H1 (cell line): ENCODE results near the gene LEFTY1. TPM values are rescaled to one million over a fixed set of nuclear protein-coding genes. Genes with fewer than 3 reads are reported as not detected.

Source experiments
- CTCF ChIA-PET: fragments of 300-600 bp; sonication (Branson Sonifier 250); formaldehyde crosslinking; loops from one replicate; lab custom pipeline; 2021; ENCODE audit not compliant: partially characterized antibody; lab: Charles Lee
- POLR2A ChIA-PET: fragments of 300-600 bp; sonication (Branson Sonifier 250); formaldehyde crosslinking; loops from one replicate; lab custom pipeline; 2021; ENCODE audit warnings: inconsistent platforms; ENCODE audit not compliant: partially characterized antibody; lab: Charles Lee
- DNase-seq, 2 experiments: peaks; one replicate each; pipeline versions ENCODE4 v3.0.0 to v3.0.0-alpha.2; 2010 to 2022; ENCODE audit warnings: low spot score in 2 of 2, low read depth in 1 of 2, mixed read lengths in 1 of 2
- FAIRE-seq: peaks from 2 replicates; lab custom pipeline; 2011; peaks lifted over from hg19 to GRCh38; lab: Jason Lieb, UNC
- H2AFZ ChIP-seq: 2 replicates; pipeline ENCODE4 v1.8.1; 2012; ENCODE audit warnings: low read length, inconsistent platforms
- H2AK5ac ChIP-seq: 2 replicates; pipeline ENCODE4 v1.6.1; 2013; ENCODE audit warnings: low read depth, low read length
- H2BK120ac ChIP-seq: replicated peaks from 2 replicates; pipeline ENCODE3; 2013; ENCODE audit warnings: low read depth, low read length, inconsistent platforms
- H2BK12ac ChIP-seq: 2 replicates; pipeline ENCODE4 v1.6.1; 2013; ENCODE audit warnings: low read depth, low read length
- H2BK15ac ChIP-seq: 2 replicates; pipeline ENCODE4 v1.6.1; 2013; ENCODE audit warnings: low read length
- H2BK20ac ChIP-seq: 2 replicates; pipeline ENCODE4 v1.6.1; 2013; ENCODE audit warnings: low read length
- H2BK5ac ChIP-seq: 2 replicates; pipeline ENCODE4 v1.6.1; 2013; ENCODE audit warnings: low read depth, low read length
- H3K14ac ChIP-seq: 2 replicates; pipeline ENCODE4 v1.6.1; 2013; ENCODE audit warnings: inconsistent platforms; ENCODE audit not compliant: insufficient read length
- H3K18ac ChIP-seq: 2 replicates; pipeline ENCODE4 v1.6.1; 2013; ENCODE audit warnings: low read length; ENCODE audit errors: extremely low read depth
- H3K23ac ChIP-seq: 2 replicates; pipeline ENCODE4 v1.6.1; 2013; ENCODE audit warnings: inconsistent platforms; ENCODE audit not compliant: insufficient read length
- H3K23me2 ChIP-seq: 2 replicates; pipeline ENCODE4 v1.6.1; 2013; ENCODE audit warnings: low read depth, low read length
- H3K27ac ChIP-seq: 2 replicates; pipeline ENCODE4 v1.6.1; 2011; ENCODE audit warnings: low read depth, low read length, inconsistent platforms
- H3K27me3 ChIP-seq, 4 experiments: replicated peaks in 1 of 4; 1 replicate in 1 of 4; 2 replicates in 3 of 4; pipeline versions ENCODE4 v1.6.1 to v1.8.1; 2011 to 2013; ENCODE audit warnings: low read length in 3 of 4, mild to moderate bottlenecking in 3 of 4, inconsistent platforms in 2 of 4, mixed read lengths in 2 of 4, moderate library complexity in 1 of 4; ENCODE audit not compliant: control insufficient read depth in 3 of 4, insufficient read depth in 3 of 4; ENCODE audit errors: extremely low read depth in 1 of 4
- H3K36me3 ChIP-seq, 4 experiments: 2 replicates each; pipeline versions ENCODE4 v1.6.1 to v1.8.1; 2011 to 2013; ENCODE audit warnings: mild to moderate bottlenecking in 4 of 4, low read length in 3 of 4, moderate library complexity in 2 of 4, control low read depth in 1 of 4, inconsistent platforms in 1 of 4; ENCODE audit not compliant: insufficient read depth in 4 of 4, control insufficient read depth in 2 of 4
- H3K4ac ChIP-seq: replicated peaks from 2 replicates; pipeline ENCODE3; 2013; ENCODE audit warnings: low read length, low read depth, mixed read lengths, inconsistent platforms; ENCODE audit not compliant: insufficient read length
- H3K4me1 ChIP-seq, 4 experiments: replicated peaks in 1 of 4; 1 replicate in 1 of 4; 2 replicates in 3 of 4; pipeline versions ENCODE4 v1.6.1 to v1.8.1; 2011 to 2013; ENCODE audit warnings: low read length in 3 of 4, inconsistent platforms in 2 of 4, mixed read lengths in 1 of 4; ENCODE audit not compliant: insufficient read depth in 4 of 4, control insufficient read depth in 3 of 4
- H3K4me2 ChIP-seq, 2 experiments: 2 replicates each; pipeline versions ENCODE4 v1.6.1 to v1.8.1; 2011 to 2013; ENCODE audit warnings: low read depth in 2 of 2, low read length in 2 of 2, control low read depth in 1 of 2, inconsistent platforms in 1 of 2, mild to moderate bottlenecking in 1 of 2; ENCODE audit not compliant: insufficient read depth in 1 of 2
- H3K4me3 ChIP-seq, 4 experiments: fragments of 200-600, 300-600 bp in 1 of 4; sonication (generic), shearing (Covaris generic), sonication (Bioruptor Twin) in 1 of 4; 2 replicates each; pipeline versions ENCODE4 v1.5.1 to v1.8.1; 2011 to 2016; ENCODE audit warnings: low read length in 4 of 4, low read depth in 3 of 4, control low read depth in 2 of 4, inconsistent platforms in 2 of 4, mild to moderate bottlenecking in 2 of 4, mixed read lengths in 1 of 4, moderate library complexity in 1 of 4; ENCODE audit not compliant: insufficient read depth in 2 of 4; ENCODE audit errors: extremely low read depth in 1 of 4
- H3K56ac ChIP-seq: replicated peaks from 2 replicates; pipeline ENCODE3; 2013; ENCODE audit warnings: low read depth, mild to moderate bottlenecking, mixed read lengths, low read length, inconsistent platforms; ENCODE audit not compliant: insufficient read length
- H3K79me1 ChIP-seq: 2 replicates; pipeline ENCODE4 v1.6.1; 2013; ENCODE audit warnings: low read depth, low read length, control low read depth
- H3K79me2 ChIP-seq, 2 experiments: 2 replicates each; pipeline versions ENCODE4 v1.6.1 to v1.8.1; 2012 to 2013; ENCODE audit warnings: low read length in 2 of 2, mild to moderate bottlenecking in 2 of 2, inconsistent platforms in 1 of 2; ENCODE audit not compliant: insufficient read depth in 2 of 2, control insufficient read depth in 1 of 2
- H3K9ac ChIP-seq, 4 experiments: replicated peaks in 1 of 4; 1 replicate in 1 of 4; 2 replicates in 3 of 4; pipeline versions ENCODE4 v1.6.1 to v1.8.1; 2011 to 2013; ENCODE audit warnings: low read depth in 3 of 4, low read length in 3 of 4, control low read depth in 2 of 4, mild to moderate bottlenecking in 2 of 4, moderate library complexity in 2 of 4, inconsistent platforms in 1 of 4; ENCODE audit errors: extremely low read depth in 1 of 4
- H3K9me3 ChIP-seq, 2 experiments: 2 replicates each; pipeline versions ENCODE4 v1.6.1 to v1.8.1; 2012 to 2013; ENCODE audit warnings: mild to moderate bottlenecking in 2 of 2, moderate library complexity in 2 of 2, control low read depth in 1 of 2, inconsistent platforms in 1 of 2, low read depth in 1 of 2, low read length in 1 of 2, mixed read lengths in 1 of 2; ENCODE audit not compliant: insufficient read depth in 2 of 2
- H4K20me1 ChIP-seq, 2 experiments: replicated peaks in 1 of 2; 2 replicates each; pipeline versions ENCODE3 to v1.8.1; 2011 to 2013; ENCODE audit warnings: inconsistent platforms in 2 of 2, low read length in 2 of 2, mild to moderate bottlenecking in 1 of 2; ENCODE audit not compliant: insufficient read depth in 2 of 2, control insufficient read depth in 1 of 2
- H4K5ac ChIP-seq: 2 replicates; pipeline ENCODE4 v1.6.1; 2013; ENCODE audit warnings: low read length, low read depth, mixed read lengths, inconsistent platforms; ENCODE audit not compliant: insufficient read length
- H4K8ac ChIP-seq: 2 replicates; pipeline ENCODE4 v1.8.0; 2013; ENCODE audit warnings: mild to moderate bottlenecking, moderate library complexity, low read length, inconsistent platforms; ENCODE audit not compliant: insufficient read depth; ENCODE audit errors: extremely low read depth
- H4K91ac ChIP-seq: replicated peaks from 2 replicates; pipeline ENCODE3; 2013; ENCODE audit warnings: low read length, mixed read lengths, inconsistent platforms; ENCODE audit not compliant: insufficient read length
- BRCA1 ChIP-seq: IDR thresholded peaks from 2 replicates; pipeline ENCODE4 v1.6.1; 2012; ENCODE audit warnings: low read depth, low read length, improper control_type of control experiment
- CBX8 ChIP-seq: fragments of 300-800, 300-1000 bp; sonication (generic); IDR thresholded peaks from 2 replicates; pipeline ENCODE4 v1.7.1; 2016; ENCODE audit warnings: low read depth, low read length, borderline replicate concordance
- CHD1 ChIP-seq: IDR thresholded peaks from 2 replicates; pipeline ENCODE4 v1.6.1; 2012; ENCODE audit warnings: low read depth, low read length, improper control_type of control experiment
- CREB1 ChIP-seq: IDR thresholded peaks from 2 replicates; pipeline ENCODE4 v1.6.1; 2012; ENCODE audit warnings: inconsistent platforms
- E2F6 ChIP-seq: IDR thresholded peaks from 2 replicates; pipeline ENCODE4 v1.6.1; 2012; ENCODE audit warnings: inconsistent platforms
- KDM5A ChIP-seq: fragments of 200-600 bp; IDR thresholded peaks from 2 replicates; pipeline ENCODE4 v1.7.1; 2012; ENCODE audit warnings: mild to moderate bottlenecking, low read length, inconsistent platforms, mixed read lengths
- MAFK ChIP-seq: IDR thresholded peaks from 2 replicates; pipeline ENCODE4 v1.6.1; 2012; ENCODE audit warnings: low read depth, mild to moderate bottlenecking, improper control_type of control experiment, low read length
- POLR2AphosphoS5 ChIP-seq: IDR thresholded peaks from 2 replicates; pipeline ENCODE4 v1.6.1; 2011; ENCODE audit warnings: low read depth, low read length
- SIN3A ChIP-seq, 2 experiments: IDR thresholded peaks in 1 of 2; conservative IDR thresholded peaks in 1 of 2; 2 replicates each; pipeline ENCODE4 v1.6.1; 2011 to 2012; ENCODE audit warnings: low read length in 2 of 2, improper control_type of control experiment in 1 of 2, low read depth in 1 of 2, mild to moderate bottlenecking in 1 of 2
- SIRT6 ChIP-seq: IDR thresholded peaks from one replicate; pipeline ENCODE4 v1.7.1; 2012; ENCODE audit warnings: low read length, inconsistent platforms
- SUZ12 ChIP-seq: fragments of 200-600 bp; sonication (generic); IDR thresholded peaks from 2 replicates; pipeline ENCODE4 v1.6.1; 2012; ENCODE audit warnings: mild to moderate bottlenecking, inconsistent platforms, low read length, moderate library complexity, mixed read lengths
- TAF1 ChIP-seq: IDR thresholded peaks from 2 replicates; pipeline ENCODE4 v1.6.1; 2011; ENCODE audit warnings: mild to moderate bottlenecking, low read depth, low read length
- WGBS, 2 experiments: shearing (Covaris generic) in 1 of 2; methylation state at CpG; one replicate each; pipeline versions ENCODE4 v1.1.6 to v1.1.7; 2013 to 2015; ENCODE audit warnings: low lambda C conversion rate in 2 of 2, mixed read lengths in 2 of 2, inconsistent platforms in 1 of 2, low coverage in 1 of 2, missing lambda C conversion rate in 1 of 2; ENCODE audit not compliant: insufficient replicate concordance in 2 of 2, insufficient coverage in 1 of 2, insufficient read length in 1 of 2; ENCODE audit errors: extremely low coverage in 1 of 2, missing lambda C conversion rate in 1 of 2; 5-methylcytosine and 5-hydroxymethylcytosine counted together
- polyA plus RNA-seq, 7 experiments: library from polyadenylated mRNA; depleted of rRNA in 3 of 7; stranded (reverse) in 5 of 7; unstranded in 2 of 7; fragments of >200 nt in 5 of 7; fragments of 200-250 nt in 2 of 7; gene quantifications; 1 replicate in 5 of 7; 2 replicates in 1 of 7; 4 replicates in 1 of 7; pipeline versions ENCODE4 v1.2.1 to v1.2.3, GENCODE V29; 2011 to 2013; ENCODE audit warnings: missing spikeins in 2 of 7, mixed read lengths in 2 of 7
- total RNA-seq: library from RNA; stranded (reverse); fragmentation: NEBNext Ultra II Directional; extraction: Animal tissue kit (Norgen Biotek cat#: 25700); gene quantifications from 2 replicates; pipeline ENCODE4 v1.2.1, GENCODE V29; 2021

LEFTY1 gene
- total and polyA plus RNA-seq, 2 of the 8 experiments (the other 6 are each of a cell fraction or from before 2014, with no cell fraction given): 4.5 to 11.7 TPM

GRCh38 chr1:225937048-225937968 is 48.4 kb upstream of the LEFTY1 start:
- H2AK5ac ChIP-seq: no peak overlapping the region
- H4K5ac ChIP-seq: no peak overlapping the region
- H3K4me2 ChIP-seq: no peak overlapping the region
- no peak overlapping the region for H2BK12ac ChIP-seq
- 90% methylated on average over 21 of the region's 21 CpGs; no CpG with 5 or more reads in 1 of the 2 experiments for WGBS, 2 experiments
- peaks cover 0 to 8% (median 7%) of the 10 kb centered on the region in 4 experiments; a peak in 4 of 7 replicates for H3K27me3 ChIP-seq
- no peak overlapping the region for H3K9ac ChIP-seq
- H2BK120ac ChIP-seq: no peak overlapping the region
- no peak overlapping the region for H3K4ac ChIP-seq
- H3K18ac ChIP-seq: no peak overlapping the region
- H2AFZ ChIP-seq: no peak overlapping the region
- no peak overlapping the region for H3K56ac ChIP-seq
- no peak for FAIRE-seq
- no peak for DNase-seq
- no peaks in the 10 kb centered on the region for H3K23me2 ChIP-seq
- H3K79me1 ChIP-seq: no peaks in the 10 kb centered on the region
- H2BK5ac ChIP-seq: no peak overlapping the region
- no peak overlapping the region for H3K4me3 ChIP-seq
- H3K4me1 ChIP-seq: peaks cover 0 to 9% (median 5%) of the 10 kb centered on the region in 4 experiments; a peak in 4 of 7 replicates
- H4K91ac ChIP-seq: no peak overlapping the region
- H2BK20ac ChIP-seq: no peak overlapping the region
- H3K23ac ChIP-seq: no peak overlapping the region
- no peak overlapping the region for H4K8ac ChIP-seq
- ChIA-PET POLR2A (interaction anchor here (0.6 to 1.8 kb wide), 4 partner anchors 11 to 63 kb away, joined by 3 to 5 read pairs (median 4); partner anchors contain the start of gene SDE2), CTCF (interaction anchor here (0.7 to 1.8 kb wide), 16 partner anchors 7 to 165 kb away, joined by 3 to 8 read pairs (median 4); partner anchors contain the start of gene TMEM63A)
- no peaks in the 10 kb centered on the region for H3K9me3 ChIP-seq
- H4K20me1 ChIP-seq: no peaks in the 10 kb centered on the region
- H3K27ac ChIP-seq: no peak overlapping the region
- no peaks in the 10 kb centered on the region for H3K36me3 ChIP-seq
- H3K14ac ChIP-seq: no peak overlapping the region
- no peak overlapping the region for H2BK15ac ChIP-seq
- no peaks in the 10 kb centered on the region for H3K79me2 ChIP-seq
- TF ChIP-seq MAFK (no peak), CBX8 (no peak), E2F6 (no peak), SUZ12 (no peak), KDM5A (no peak), SIN3A (conservative IDR thresholded peaks at IDR 0.05 in 1 of 2, IDR thresholded peaks at IDR 0.05 in 1 of 2; ENCODE audit: low read depth in 1 of 2, low read length in 2 of 2) (no peak), TAF1 (no peak), POLR2AphosphoS5 (no peak), CHD1 (no peak), SIRT6 (no peak), CREB1 (no peak), BRCA1 (no peak)
